Mesothelial cell of epicardium (in vitro differentiated cells): ENCODE results near the gene GMPR. TPM values are rescaled to one million over a fixed set of nuclear protein-coding genes. Genes with fewer than 3 reads are reported as not detected.

Experiments used
- DNase-seq, 2 experiments: peaks; one replicate each; pipeline ENCODE4 v3.0.0; 2021; ENCODE audit warnings: low spot score in 2 of 2; ENCODE audit not compliant: unreplicated experiment in 2 of 2
- H3K27ac Mint-ChIP-seq: 2 replicates; pipeline ENCODE4 v1.8.0; 2021; ENCODE audit warnings: mixed read lengths
- H3K27me3 Mint-ChIP-seq: 2 replicates; pipeline ENCODE4 v1.8.0; 2021; ENCODE audit warnings: low read depth, mixed read lengths
- H3K36me3 Mint-ChIP-seq: 2 replicates; pipeline ENCODE4 v1.8.0; 2021; ENCODE audit warnings: mixed read lengths
- H3K4me1 Mint-ChIP-seq: 2 replicates; pipeline ENCODE4 v1.8.0; 2021; ENCODE audit warnings: mixed read lengths
- H3K4me3 Mint-ChIP-seq: 2 replicates; pipeline ENCODE4 v1.8.0; 2021; ENCODE audit warnings: mild to moderate bottlenecking, moderate library complexity, mixed read lengths
- H3K9me3 Mint-ChIP-seq: 2 replicates; pipeline ENCODE4 v1.8.0; 2021; ENCODE audit warnings: mixed read lengths
- CTCF ChIP-seq: fragments of 200-600 bp; sonication (generic); IDR thresholded peaks from one replicate; pipeline ENCODE4 v1.5.0; 2021; ENCODE audit warnings: antibody characterized with exemption; ENCODE audit not compliant: unreplicated experiment
- total RNA-seq: library from RNA; stranded (reverse); gene quantifications from 3 replicates; pipeline ENCODE4 v1.2.1, GENCODE V29; 2021

GMPR gene
- total RNA-seq, 1 donor from 2014 or later: 4.0 TPM

GRCh38 chr6:16311763-16312162 lies 73.4 kb downstream of the GMPR start:
- Mint-ChIP-seq H3K27me3 (no peaks in the 10 kb centered on the region), H3K4me3 (no peak overlapping the region), H3K9me3 (no peaks in the 10 kb centered on the region), H3K27ac (no peak overlapping the region), H3K36me3 (peaks cover 12% of the 10 kb centered on the region), H3K4me1 (no peaks in the 10 kb centered on the region)
- no peak for TF ChIP-seq CTCF
- no peak for DNase-seq

GRCh38 chr6:16313732-16314131 lies 75.3 kb downstream of the GMPR start:
- H3K27me3 Mint-ChIP-seq: no peaks in the 10 kb centered on the region
- no peak overlapping the region for H3K4me3 Mint-ChIP-seq
- no peak for TF ChIP-seq CTCF
- no peak for DNase-seq
- H3K4me1 Mint-ChIP-seq: no peaks in the 10 kb centered on the region
- no peaks in the 10 kb centered on the region for H3K9me3 Mint-ChIP-seq
- peaks cover 7% of the 10 kb centered on the region for H3K36me3 Mint-ChIP-seq
- no peak overlapping the region for H3K27ac Mint-ChIP-seq

- H3K4me1 Mint-ChIP-seq: peaks cover 3% of the 10 kb centered on the region
- DNase-seq: no peak
- H3K27ac Mint-ChIP-seq: no peak overlapping the region
- no peaks in the 10 kb centered on the region for H3K27me3 Mint-ChIP-seq
- no peaks in the 10 kb centered on the region for H3K9me3 Mint-ChIP-seq
- no peak for TF ChIP-seq CTCF
- no peak overlapping the region for H3K4me3 Mint-ChIP-seq
- peaks cover 5% of the 10 kb centered on the region for H3K36me3 Mint-ChIP-seq
Measured at GRCh38 chr6:16314296-16314695, 75.9 kb downstream of the GMPR start.

- Mint-ChIP-seq H3K27me3 (no peaks in the 10 kb centered on the region), H3K4me1 (peaks cover 18% of the 10 kb centered on the region), H3K27ac (no peak overlapping the region), H3K36me3 (no peaks in the 10 kb centered on the region), H3K9me3 (no peaks in the 10 kb centered on the region), H3K4me3 (no peak overlapping the region)
- DNase-seq: no peak
- peak; percentile 92 for TF ChIP-seq CTCF
Measured at GRCh38 chr6:16316741-16317251, 78.4 kb downstream of the GMPR start.

GRCh38 chr6:16318538-16318937 lies 80.2 kb downstream of the GMPR start:
- H3K27me3 Mint-ChIP-seq: no peaks in the 10 kb centered on the region
- no peak for DNase-seq
- no peaks in the 10 kb centered on the region for H3K9me3 Mint-ChIP-seq
- H3K36me3 Mint-ChIP-seq: no peaks in the 10 kb centered on the region
- H3K4me3 Mint-ChIP-seq: no peak overlapping the region
- peaks cover 27% of the 10 kb centered on the region for H3K4me1 Mint-ChIP-seq
- no peak overlapping the region for H3K27ac Mint-ChIP-seq
- no peak for TF ChIP-seq CTCF
